ENCODE measurements around the gene RTEL1. TPM values are rescaled to one million over a fixed set of nuclear protein-coding genes. Genes with fewer than 3 reads are reported as not detected.

The RTEL1 gene
- polyA plus RNA-seq, 1 of the 3 experiments (the other 2 are of a cell fraction): 9.9 TPM

DNA sequence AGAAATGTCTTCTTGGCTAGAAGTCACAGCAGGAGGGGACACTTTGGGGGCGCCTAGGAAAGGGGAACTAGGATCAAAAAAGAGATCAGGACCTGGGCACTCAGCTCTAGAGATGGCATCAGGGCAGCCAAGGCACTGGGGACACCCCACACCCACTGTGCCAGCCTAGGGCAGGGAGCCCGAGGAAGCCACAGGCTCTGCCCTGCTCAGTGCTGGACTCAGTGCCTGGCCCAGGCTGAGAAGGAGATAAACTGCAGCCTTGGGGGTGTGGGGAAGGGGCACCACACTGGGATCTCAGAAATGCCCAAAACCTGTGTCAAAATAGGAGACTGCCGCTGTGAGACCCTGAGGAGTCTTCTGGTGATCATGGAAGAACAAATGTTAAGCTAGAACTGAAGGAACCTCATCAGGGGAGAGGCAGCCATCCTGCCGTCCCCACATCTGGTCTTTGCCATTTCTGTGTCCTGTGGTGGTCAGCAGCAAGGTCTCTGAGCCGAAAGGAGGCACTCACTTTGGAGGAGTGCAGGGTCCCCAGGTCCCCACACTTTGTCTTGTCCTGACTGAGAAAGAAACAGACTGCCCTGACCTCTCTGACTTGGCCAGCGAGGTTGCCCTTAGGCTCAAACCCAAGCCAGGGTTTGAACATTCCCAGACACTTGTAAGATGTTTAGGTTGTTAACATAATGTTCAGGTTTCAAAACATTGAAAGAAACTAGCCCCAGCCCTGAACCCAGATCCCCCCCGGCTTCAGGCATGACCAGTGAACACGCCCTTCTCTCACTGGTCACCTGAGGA, 47.3 kb downstream of the RTEL1 start:
- Histone ChIP-seq H4K20me1 (ENCODE audit: insufficient read depth) (no peaks in the 10 kb centered on the region), H3F3A (replicated peaks; ENCODE audit: insufficient read depth) (peaks cover under 1% of the 10 kb centered on the region), H2AFZ (ENCODE audit: low read depth) (no peak overlapping the region), H3K4me2 (no peak overlapping the region), H3K4me1 (ENCODE audit: control insufficient read depth in 1 of 2, insufficient read depth in 2 of 2, low read depth in 1 of 2, low read length in 1 of 2) (peaks cover 0 to 30% of the 10 kb centered on the region in 2 experiments; a peak in 1 of 4 replicates), H3K79me2 (ENCODE audit: insufficient read depth) (peaks cover 56% of the 10 kb centered on the region), H3K9me2 (no peaks in the 10 kb centered on the region), H3K9ac (peak overlapping the region; percentile 89; the same call in 1 of the 2 replicates), H3K9me3 (no peaks in the 10 kb centered on the region), H3K27ac (ENCODE audit: low read depth in 2 of 2, low read length in 1 of 2) (no peak overlapping the region), H3K36me3 (replicated peaks in 1 of 2; ENCODE audit: control insufficient read depth in 1 of 2, insufficient read depth in 2 of 2, low read length in 1 of 2) (peaks cover 29 to 30% of the 10 kb centered on the region in 2 experiments), H3K4me3 (ENCODE audit: low read depth in 2 of 2, low read length in 1 of 2) (no peak overlapping the region), H3K27me3 (ENCODE audit: insufficient read depth) (no peaks in the 10 kb centered on the region)
- 83% methylated on average over 8 of the region's 8 CpGs for WGBS (ENCODE audit: low lambda C conversion rate)
- DNase-seq: no peak
- CTCF ChIA-PET: interaction anchor here (1.1 to 1.8 kb wide), 2 partner anchors 34 to 268 kb away, joined by 4 read pairs; partner anchors contain the start of gene SLC2A4RG
- POLR2A ChIA-PET: no interaction called here
- TF ChIP-seq GABPA (IDR thresholded peaks at IDR 0.05; ENCODE audit: low read depth) (no peak), MEF2A (IDR thresholded peaks at IDR 0.05; ENCODE audit: borderline replicate concordance, low read depth) (no peak), CHD2 (IDR thresholded peaks at IDR 0.05; ENCODE audit: low read length, partially characterized antibody) (no peak), FOSL2 (IDR thresholded peaks at IDR 0.05; ENCODE audit: borderline replicate concordance, low read depth) (no peak), CTCF (IDR thresholded peaks at IDR 0.05) (no peak), IRF3 (IDR thresholded peaks at IDR 0.05; ENCODE audit: low read depth, low read length) (no peak), TAF1 (IDR thresholded peaks at IDR 0.05; ENCODE audit: borderline replicate concordance, low read depth, low read length) (no peak), RAD21 (IDR thresholded peaks at IDR 0.05; ENCODE audit: low read length) (no peak), RCOR1 (IDR thresholded peaks at IDR 0.05; ENCODE audit: low read length) (no peak), ZBTB33 (IDR thresholded peaks at IDR 0.05; ENCODE audit: borderline replicate concordance, low read depth) (no peak), SIN3A (IDR thresholded peaks at IDR 0.05; ENCODE audit: borderline replicate concordance, low read depth, low read length) (no peak), MXI1 (IDR thresholded peaks at IDR 0.05; ENCODE audit: low read depth, low read length) (no peak), RXRA (IDR thresholded peaks at IDR 0.05; ENCODE audit: borderline replicate concordance, low read depth) (no peak), TEAD4 (IDR thresholded peaks at IDR 0.05; ENCODE audit: borderline replicate concordance, insufficient read depth) (no peak), EZH2phosphoT487 (IDR thresholded peaks at IDR 0.05; ENCODE audit: borderline replicate concordance, low read depth) (no peak), YY1 (IDR thresholded peaks at IDR 0.05; ENCODE audit: low read depth) (no peak), RFX5 (IDR thresholded peaks at IDR 0.05; ENCODE audit: low read length) (no peak), SMC3 (IDR thresholded peaks at IDR 0.05; ENCODE audit: low read depth, low read length) (no peak), NFIC (IDR thresholded peaks at IDR 0.05; ENCODE audit: borderline replicate concordance) (no peak), FOXJ3 (CRISPR knock-in tag; IDR thresholded peaks at IDR 0.05) (no peak)

Data from SK-N-SH (cell line).